ENCODE results near the gene KRTAP13-4.

- TF ChIP-seq, protein P1, sequence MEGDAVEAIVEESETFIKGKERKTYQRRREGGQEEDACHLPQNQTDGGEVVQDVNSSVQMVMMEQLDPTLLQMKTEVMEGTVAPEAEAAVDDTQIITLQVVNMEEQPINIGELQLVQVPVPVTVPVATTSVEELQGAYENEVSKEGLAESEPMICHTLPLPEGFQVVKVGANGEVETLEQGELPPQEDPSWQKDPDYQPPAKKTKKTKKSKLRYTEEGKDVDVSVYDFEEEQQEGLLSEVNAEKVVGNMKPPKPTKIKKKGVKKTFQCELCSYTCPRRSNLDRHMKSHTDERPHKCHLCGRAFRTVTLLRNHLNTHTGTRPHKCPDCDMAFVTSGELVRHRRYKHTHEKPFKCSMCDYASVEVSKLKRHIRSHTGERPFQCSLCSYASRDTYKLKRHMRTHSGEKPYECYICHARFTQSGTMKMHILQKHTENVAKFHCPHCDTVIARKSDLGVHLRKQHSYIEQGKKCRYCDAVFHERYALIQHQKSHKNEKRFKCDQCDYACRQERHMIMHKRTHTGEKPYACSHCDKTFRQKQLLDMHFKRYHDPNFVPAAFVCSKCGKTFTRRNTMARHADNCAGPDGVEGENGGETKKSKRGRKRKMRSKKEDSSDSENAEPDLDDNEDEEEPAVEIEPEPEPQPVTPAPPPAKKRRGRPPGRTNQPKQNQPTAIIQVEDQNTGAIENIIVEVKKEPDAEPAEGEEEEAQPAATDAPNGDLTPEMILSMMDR (IDR thresholded peaks at IDR 0.05) = peak; percentile 67
- no peak for TF ChIP-seq EZH2 (IDR thresholded peaks at IDR 0.05)
Measured at GRCh38 chr21:30408782-30409494, 21.1 kb upstream of the KRTAP13-4 start.

Measured in neural progenitor cell (in vitro differentiated cells).